GM12874 (cell line): ENCODE measurements around the gene KRT33A.

Experiments
- CTCF ChIP-seq: IDR thresholded peaks from 2 replicates; pipeline ENCODE4 v1.5.1; 2011; ENCODE audit warnings: low read depth, mild to moderate bottlenecking, control low read depth, low read length, moderate library complexity; ENCODE audit not compliant: insufficient read depth

The KRT33A gene

GRCh38 chr17:41304091-41304490 lies 46.5 kb downstream of the KRT33A start:
- TF ChIP-seq CTCF = no peak

GRCh38 chr17:41302981-41303380 lies 47.6 kb downstream of the KRT33A start:
- TF ChIP-seq CTCF = no peak

- TF ChIP-seq CTCF = no peak
These were observed 48.4 kb downstream of the KRT33A start, which contains the start of gene KRTAP29-1 for GRCh38 chr17:41301916-41302901. Gene KRTAP29-1, minus strand, starts transcription at chr17:41302851. Its CDS starts 0 bp downstream, at chr17:41302851.

GRCh38 chr17:41301204-41301790 lies 49.3 kb downstream of the KRT33A start:
- TF ChIP-seq CTCF = no peak

GRCh38 chr17:41298458-41299135 lies 52.0 kb downstream of the KRT33A start:
- TF ChIP-seq CTCF = no peak

GRCh38 chr17:41296846-41297245 lies 53.8 kb downstream of the KRT33A start:
- TF ChIP-seq CTCF = no peak
